Sciatic nerve (tissue), 2 donors: ENCODE measurements around the gene CRX. TPM values are rescaled to one million over a fixed set of nuclear protein-coding genes. Genes with fewer than 3 reads are reported as not detected.
A peak's percentile ranks its signal among the peaks of the same experiment; 100 is the strongest.
"Not testable (repeated sequence)": the region's sequence is repeated elsewhere in the genome, so short reads cannot be mapped to it uniquely, and the experiment has no call there.

Source experiments
- ATAC-seq: fragments of 200-7000 bp; cut with Tn5 transposase; one replicate; pipeline ENCODE4 v1.9.1; 2020; ENCODE audit warnings: mild to moderate bottlenecking, moderate library complexity
- DNase-seq: peaks from one replicate; pipeline ENCODE4 v3.0.0-alpha.2; 2020; ENCODE audit warnings: low spot score
- intact Hi-C: fragments of 100-400 bp; cut with DNase I; formaldehyde crosslinking; loops from one replicate; pipeline ENCODE4 v1.14.2; 2022
- total RNA-seq: library from RNA; stranded (reverse); fragmentation: NEBNext Ultra II Directional; extraction: Animal tissue kit (Norgen Biotek cat#: 25700); gene quantifications from one replicate; pipeline ENCODE4 v1.2.1, GENCODE V29; 2021
- donor health status: DM: no; HTN: no; CAD: no.
- donor health status: DM: no; HTN: no; CAD: no.

Gene CRX
- 0.09 TPM for total RNA-seq

- no peak for DNase-seq
These were observed at the start of gene CRX for GRCh38 chr19:47821460-47822020. Gene CRX, plus strand, starts transcription at chr19:47821937. Its CDS starts 12,507 bp downstream, at chr19:47834444.

GRCh38 chr19:47776568-47776967, 45.2 kb upstream of the CRX start:
- ATAC-seq (no peak), DNase-seq (no peak)
- intact Hi-C loops: no loop called here

More at GRCh38 chr19:47821460-47822020, at the start of gene CRX:
- intact Hi-C loops: no loop called here
- no peak for ATAC-seq

- ATAC-seq, DNase-seq, intact Hi-C loops: not testable (repeated sequence)
These were observed 44.3 kb upstream of the CRX start for GRCh38 chr19:47777245-47778048.

GRCh38 chr19:47778049-47778953, 43.4 kb upstream of the CRX start, which contains the start of gene SELENOW:
Gene SELENOW, plus strand, starts transcription at chr19:47778703. Its CDS starts 83 bp downstream, at chr19:47778786.
- DNase-seq (peak; percentile 89), ATAC-seq (peak; percentile 92)
- intact Hi-C loops: no loop called here

- intact Hi-C loops: no loop called here
- DNase-seq (no peak), ATAC-seq (peak; percentile 51)
These were observed 42.8 kb upstream of the CRX start for GRCh38 chr19:47778954-47779351.

GRCh38 chr19:47779524-47780214, 42.1 kb upstream of the CRX start:
- ATAC-seq: peak; percentile 33

GRCh38 chr19:47780215-47780551, 41.6 kb upstream of the CRX start:
- DNase-seq: no peak
- intact Hi-C loops: loop anchor here (10.0 kb wide), 1 partner anchor 65 kb away; the partner anchor contains the start of gene EHD2
- ATAC-seq: no peak

More at GRCh38 chr19:47779524-47780214, 42.1 kb upstream of the CRX start:
- DNase-seq: peak; percentile 75
- intact Hi-C loops: loop anchor here (10.0 kb wide), 1 partner anchor 65 kb away; the partner anchor contains the start of gene EHD2

- ATAC-seq (peak; percentile 35), DNase-seq (peak; percentile 79)
- intact Hi-C loops: loop anchor here (10.0 kb wide), 1 partner anchor 67 kb away; the partner anchor contains the start of gene EHD2
These were observed 40.0 kb upstream of the CRX start for GRCh38 chr19:47781590-47782262.

- no peak for ATAC-seq
- intact Hi-C loops: loop anchor here (10.0 kb wide), 1 partner anchor 72 kb away; the partner anchor contains the start of gene EHD2
- no peak for DNase-seq
These were observed 35.2 kb upstream of the CRX start for GRCh38 chr19:47786566-47786965.

- intact Hi-C loops: loop anchor here (10.0 kb wide), 1 partner anchor 73 kb away; the partner anchor contains the start of gene EHD2
- not testable (repeated sequence) for DNase-seq, ATAC-seq
These were observed 34.4 kb upstream of the CRX start for GRCh38 chr19:47787307-47787706.

- not testable (repeated sequence) for ATAC-seq, DNase-seq
- intact Hi-C loops: loop anchor here (10.0 kb wide), 1 partner anchor 75 kb away; the partner anchor contains the start of gene EHD2
These were observed 31.9 kb upstream of the CRX start for GRCh38 chr19:47789811-47790210.

GRCh38 chr19:47790398-47790814, 31.3 kb upstream of the CRX start:
- intact Hi-C loops: no loop called here
- DNase-seq (peak; percentile 93), ATAC-seq (peak; percentile 81)

GRCh38 chr19:47792616-47793015, 29.1 kb upstream of the CRX start:
- ATAC-seq (no peak), DNase-seq (no peak)
- intact Hi-C loops: no loop called here

GRCh38 chr19:47794526-47794925, 27.2 kb upstream of the CRX start:
- ATAC-seq: no peak
- no peak for DNase-seq
- intact Hi-C loops: no loop called here

GRCh38 chr19:47796785-47797184, 25.0 kb upstream of the CRX start:
- DNase-seq (no peak), ATAC-seq (no peak)
- intact Hi-C loops: no loop called here

GRCh38 chr19:47797996-47798903, 23.5 kb upstream of the CRX start:
- DNase-seq (no peak), ATAC-seq (no peak)
- intact Hi-C loops: no loop called here

- no peak for DNase-seq
- ATAC-seq: no peak
- intact Hi-C loops: no loop called here
These were observed 22.9 kb upstream of the CRX start for GRCh38 chr19:47798904-47799266.
